H1 (cell line): ENCODE data around the gene NRL. TPM values are rescaled to one million over a fixed set of nuclear protein-coding genes. Genes with fewer than 3 reads are reported as not detected.

ENCODE experiments used
- BACH1 ChIP-seq: IDR thresholded peaks from 2 replicates; pipeline ENCODE4 v1.6.1; 2012; ENCODE audit warnings: low read length, improper control_type of control experiment
- BRCA1 ChIP-seq: IDR thresholded peaks from 2 replicates; pipeline ENCODE4 v1.6.1; 2012; ENCODE audit warnings: low read depth, low read length, improper control_type of control experiment
- CBX5 ChIP-seq: fragments of 300-800, 300-1000 bp; sonication (generic); IDR thresholded peaks from 2 replicates; pipeline ENCODE4 v1.7.1; 2016; ENCODE audit warnings: antibody characterized with exemption, low read length, low read depth
- CHD1 ChIP-seq: IDR thresholded peaks from 2 replicates; pipeline ENCODE4 v1.6.1; 2012; ENCODE audit warnings: low read depth, low read length, improper control_type of control experiment
- GABPA ChIP-seq: IDR thresholded peaks from 2 replicates; pipeline ENCODE4 v1.6.1; 2011; ENCODE audit warnings: mild to moderate bottlenecking, low read length, moderate library complexity, borderline replicate concordance; ENCODE audit not compliant: insufficient read depth
- GTF2F1 ChIP-seq: IDR thresholded peaks from 2 replicates; pipeline ENCODE4 v1.6.1; 2012; ENCODE audit warnings: low read depth, low read length, improper control_type of control experiment, borderline replicate concordance
- MAFK ChIP-seq: IDR thresholded peaks from 2 replicates; pipeline ENCODE4 v1.6.1; 2012; ENCODE audit warnings: low read depth, mild to moderate bottlenecking, improper control_type of control experiment, low read length
- NANOG ChIP-seq: IDR thresholded peaks from 2 replicates; pipeline ENCODE4 v1.6.1; 2011; ENCODE audit warnings: low read length, low read depth, mild to moderate bottlenecking, inconsistent platforms; ENCODE audit not compliant: insufficient read depth, poor library complexity, severe bottlenecking
- RXRA ChIP-seq: IDR thresholded peaks from 2 replicates; pipeline ENCODE4 v1.6.1; 2011; ENCODE audit warnings: low read depth, mild to moderate bottlenecking, low read length, moderate library complexity; ENCODE audit not compliant: insufficient read depth
- SIRT6 ChIP-seq: IDR thresholded peaks from one replicate; pipeline ENCODE4 v1.7.1; 2012; ENCODE audit warnings: low read length, inconsistent platforms
- SIX5 ChIP-seq: IDR thresholded peaks from 2 replicates; pipeline ENCODE4 v1.6.1; 2011; ENCODE audit warnings: mild to moderate bottlenecking, low read depth, low read length
- SP1 ChIP-seq: IDR thresholded peaks from 2 replicates; pipeline ENCODE4 v1.6.1; 2011; ENCODE audit warnings: low read depth, low read length
- SP4 ChIP-seq: IDR thresholded peaks from 2 replicates; pipeline ENCODE4 v1.6.1; 2012; ENCODE audit warnings: low read length, inconsistent platforms
- SRF ChIP-seq: IDR thresholded peaks from 2 replicates; pipeline ENCODE4 v1.6.1; 2011; ENCODE audit warnings: mild to moderate bottlenecking, low read depth, low read length, moderate library complexity
- SUZ12 ChIP-seq: fragments of 200-600 bp; sonication (generic); IDR thresholded peaks from 2 replicates; pipeline ENCODE4 v1.6.1; 2012; ENCODE audit warnings: mild to moderate bottlenecking, inconsistent platforms, low read length, moderate library complexity, mixed read lengths
- TAF1 ChIP-seq: IDR thresholded peaks from 2 replicates; pipeline ENCODE4 v1.6.1; 2011; ENCODE audit warnings: mild to moderate bottlenecking, low read depth, low read length
- TAF7 ChIP-seq: optimal IDR thresholded peaks from 2 replicates; pipeline ENCODE3; 2011; ENCODE audit warnings: low read depth, mild to moderate bottlenecking, inconsistent platforms, low read length, moderate library complexity, borderline replicate concordance
- TBP ChIP-seq: IDR thresholded peaks from 2 replicates; pipeline ENCODE4 v1.6.1; 2011; ENCODE audit warnings: low read depth, low read length, improper control_type of control experiment
- TCF12 ChIP-seq: IDR thresholded peaks from 2 replicates; pipeline ENCODE4 v1.6.1; 2011; ENCODE audit warnings: low read depth, mild to moderate bottlenecking, low read length
- TEAD4 ChIP-seq: IDR thresholded peaks from 2 replicates; pipeline ENCODE4 v1.6.1; 2012; ENCODE audit warnings: low read depth, low read length, inconsistent platforms, mixed read lengths
- polyA plus RNA-seq, 7 experiments: library from polyadenylated mRNA; depleted of rRNA in 3 of 7; stranded (reverse) in 5 of 7; unstranded in 2 of 7; fragments of >200 nt in 5 of 7; fragments of 200-250 nt in 2 of 7; gene quantifications; 1 replicate in 5 of 7; 2 replicates in 1 of 7; 4 replicates in 1 of 7; pipeline versions ENCODE4 v1.2.1 to v1.2.3, GENCODE V29; 2011 to 2013; ENCODE audit warnings: missing spikeins in 2 of 7, mixed read lengths in 2 of 7
- total RNA-seq: library from RNA; stranded (reverse); fragmentation: NEBNext Ultra II Directional; extraction: Animal tissue kit (Norgen Biotek cat#: 25700); gene quantifications from 2 replicates; pipeline ENCODE4 v1.2.1, GENCODE V29; 2021
- TF ChIP-seq, protein P1 (sequence below): IDR thresholded peaks from 2 replicates; pipeline ENCODE4 v1.6.1; 2011; ENCODE audit warnings: low read depth, mild to moderate bottlenecking, low read length; ENCODE audit not compliant: insufficient read depth

NRL gene
- total and polyA plus RNA-seq, 2 of the 8 experiments (the other 6 are each of a cell fraction or from before 2014, with no cell fraction given), result 1.1 to 2.2 TPM

DNA sequence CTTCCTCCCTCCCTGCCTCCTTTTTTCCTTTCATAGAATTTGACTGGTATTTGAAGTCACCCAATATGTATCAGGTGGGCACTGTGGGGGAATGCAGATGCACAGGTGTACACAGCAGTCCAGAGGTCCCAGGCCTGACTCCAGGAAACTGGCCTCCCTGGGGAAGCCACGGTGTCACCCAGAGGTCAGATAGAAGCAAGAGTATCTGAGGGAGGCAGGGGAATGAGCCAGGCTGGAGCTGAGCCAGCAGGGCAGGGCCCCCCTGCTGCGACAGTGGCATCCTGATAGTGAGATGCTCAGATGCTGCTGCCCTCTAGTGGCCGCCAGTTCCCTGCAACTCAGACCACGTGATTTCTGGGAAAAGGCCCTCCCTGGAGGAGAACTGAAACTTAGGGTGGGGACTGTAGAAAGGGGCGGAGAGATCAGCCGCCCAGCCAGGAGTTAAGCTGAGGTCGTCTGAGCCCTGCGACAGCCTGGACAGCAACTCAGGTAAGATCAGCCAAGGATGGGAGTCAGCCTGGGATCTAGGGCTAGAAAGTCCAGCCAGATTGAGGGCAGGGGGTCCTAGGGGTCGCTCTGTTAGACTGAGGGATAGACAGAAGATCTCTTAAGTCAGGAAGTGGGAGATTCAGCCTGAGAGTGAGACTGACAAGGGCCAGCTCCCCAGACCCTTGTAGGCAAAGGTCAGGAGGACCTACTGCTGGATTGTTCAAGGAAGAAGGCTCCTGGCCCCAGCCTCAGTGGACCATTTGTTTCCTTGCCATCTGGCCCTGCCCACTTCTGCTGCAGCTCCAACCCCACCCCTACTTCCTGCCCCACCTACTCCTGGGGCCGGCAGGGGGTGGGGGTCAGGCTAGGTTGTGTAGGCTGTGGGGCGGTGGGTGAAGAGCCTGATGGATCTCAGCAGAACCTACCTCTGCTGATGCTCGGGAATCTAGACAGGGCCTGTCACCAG is 46.4 kb upstream of the NRL start, which contains the start of gene IRF9 (continued):
- TF ChIP-seq TAF7, result peak; percentile 41
- peak; percentile 67; the same call in 1 of the 2 replicates for TF ChIP-seq SP4
- TF ChIP-seq TAF1, result peak; percentile 31; the same call in 1 of the 2 replicates
- no peak for TF ChIP-seq SIRT6
- TF ChIP-seq, protein P1, sequence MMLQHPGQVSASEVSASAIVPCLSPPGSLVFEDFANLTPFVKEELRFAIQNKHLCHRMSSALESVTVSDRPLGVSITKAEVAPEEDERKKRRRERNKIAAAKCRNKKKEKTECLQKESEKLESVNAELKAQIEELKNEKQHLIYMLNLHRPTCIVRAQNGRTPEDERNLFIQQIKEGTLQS, result peak; percentile 91
- TF ChIP-seq RXRA, result peak; percentile 14; the same call in 1 of the 2 replicates
- TF ChIP-seq SRF, result no peak
- TF ChIP-seq CHD1, result no peak
- no peak for TF ChIP-seq CBX5
- no peak for TF ChIP-seq SUZ12
- TF ChIP-seq BACH1, result no peak
- TF ChIP-seq TEAD4, result 0 out of 2 replicates have a peak, but pooled peaks have one; percentile 66
- TF ChIP-seq SIX5, result no peak
- TF ChIP-seq SP1, result peak; percentile 44; the same call in 1 of the 2 replicates
- TF ChIP-seq NANOG, result no peak
- 0 out of 2 replicates have a peak, but pooled peaks have one; percentile 44 for TF ChIP-seq TCF12
- TF ChIP-seq TBP, result peak; percentile 61; the same call in 1 of the 2 replicates
- TF ChIP-seq MAFK, result no peak
- no peak for TF ChIP-seq GABPA
- no peak for TF ChIP-seq GTF2F1
- no peak; the same call in 1 of the 2 replicates for TF ChIP-seq BRCA1
